HepG2 (cell line): ENCODE measurements around the gene EVL. TPM values are rescaled to one million over a fixed set of nuclear protein-coding genes. Genes with fewer than 3 reads are reported as not detected.

Source experiments
- BORCS8-MEF2B ChIP-seq: sonication (generic); formaldehyde crosslinking; IDR thresholded peaks from 2 replicates; pipeline ENCODE4 v1.8.0; 2022; ENCODE audit warnings: mild to moderate bottlenecking, missing genetic modification reagents
- CEBPG ChIP-seq: IDR thresholded peaks from 2 replicates; pipeline ENCODE4 v1.6.1; 2016
- GTF2F1 ChIP-seq: fragments of 150-350 bp; IDR thresholded peaks from 2 replicates; pipeline ENCODE4 v1.6.1; 2014; ENCODE audit warnings: low read length
- HMG20B ChIP-seq: conservative IDR thresholded peaks from 2 replicates; pipeline ENCODE4 v1.6.1; 2016; ENCODE audit warnings: missing genetic modification reagents, missing compliant biosample characterization
- KLF13 ChIP-seq: sonication (generic); formaldehyde crosslinking; IDR thresholded peaks from 2 replicates; pipeline ENCODE4 v1.4.0; 2020; ENCODE audit warnings: mild to moderate bottlenecking, missing genetic modification reagents
- NCOA5 ChIP-seq: sonication (generic); formaldehyde crosslinking; IDR thresholded peaks from 2 replicates; pipeline ENCODE4 v1.4.0; 2020; ENCODE audit warnings: missing genetic modification reagents
- NFE2L2 ChIP-seq: fragments of 150-350 bp; IDR thresholded peaks from 2 replicates; pipeline ENCODE4 v1.6.1; 2014; ENCODE audit warnings: low read length
- PAF1 ChIP-seq: IDR thresholded peaks from 2 replicates; pipeline ENCODE4 v1.6.1; 2016; ENCODE audit warnings: missing genetic modification reagents, missing compliant biosample characterization
- PLRG1 ChIP-seq: fragments of 450-650 bp; conservative IDR thresholded peaks from 2 replicates; pipeline ENCODE4 v1.6.1; 2016
- RARA ChIP-seq: IDR thresholded peaks from 2 replicates; pipeline ENCODE4 v1.6.1; 2016; ENCODE audit warnings: missing genetic modification reagents, missing compliant biosample characterization
- REXO4 ChIP-seq: sonication (generic); formaldehyde crosslinking; IDR thresholded peaks from 2 replicates; pipeline ENCODE4 v1.8.0; 2022; ENCODE audit warnings: missing genetic modification reagents, mild to moderate bottlenecking, borderline replicate concordance
- SPEN ChIP-seq: sonication (generic); formaldehyde crosslinking; IDR thresholded peaks from 2 replicates; pipeline ENCODE4 v1.5.1; 2020; ENCODE audit warnings: low read depth, mild to moderate bottlenecking, missing genetic modification reagents
- STAG1 ChIP-seq: sonication (generic); formaldehyde crosslinking; IDR thresholded peaks from 2 replicates; pipeline ENCODE4 v1.4.0; 2020; ENCODE audit warnings: missing genetic modification reagents
- XBP1 ChIP-seq: sonication (generic); formaldehyde crosslinking; IDR thresholded peaks from 2 replicates; pipeline ENCODE4 v1.5.0; 2020; ENCODE audit warnings: missing genetic modification reagents
- ZNF292 ChIP-seq: sonication (generic); formaldehyde crosslinking; IDR thresholded peaks from 2 replicates; pipeline ENCODE4 v1.8.1; 2022; ENCODE audit warnings: mild to moderate bottlenecking, low read depth, missing genetic modification reagents, borderline replicate concordance
- ZNF329 ChIP-seq: sonication (generic); formaldehyde crosslinking; IDR thresholded peaks from 2 replicates; pipeline ENCODE4 v1.9.0; 2021; ENCODE audit warnings: low read depth, mild to moderate bottlenecking, missing genetic modification reagents
- ZNF468 ChIP-seq: sonication (generic); formaldehyde crosslinking; IDR thresholded peaks from 2 replicates; pipeline ENCODE4 v1.8.0; 2022; ENCODE audit warnings: mild to moderate bottlenecking, moderate library complexity, missing genetic modification reagents
- ZNF619 ChIP-seq: sonication (generic); formaldehyde crosslinking; IDR thresholded peaks from 2 replicates; pipeline ENCODE4 v1.4.0; 2020; ENCODE audit warnings: mild to moderate bottlenecking, missing genetic modification reagents
- ZNF773 ChIP-seq: sonication (generic); formaldehyde crosslinking; IDR thresholded peaks from 2 replicates; pipeline ENCODE4 v1.4.0; 2020; ENCODE audit warnings: missing genetic modification reagents, borderline replicate concordance
- polyA plus RNA-seq, 8 experiments: library from polyadenylated mRNA; depleted of rRNA in 3 of 8; stranded (reverse) in 7 of 8; unstranded in 1 of 8; fragments of >200 nt; fragmentation: Illumina TruSeq in 4 of 8; extraction: Trizol in 4 of 8; gene quantifications; 2 replicates each; pipeline versions ENCODE4 v1.2.1 to v1.2.3, GENCODE V29; 2011 to 2016; ENCODE audit warnings: low read depth in 4 of 8, missing spikeins in 1 of 8, mixed read lengths in 1 of 8; ENCODE audit not compliant: insufficient read depth in 1 of 8
- total RNA-seq, 5 experiments: library from RNA; depleted of rRNA; stranded (reverse); fragments of >200 nt; fragmentation: Illumina TruSeq; extraction: Trizol; gene quantifications; 2 replicates each; pipeline ENCODE4 v1.2.3, GENCODE V29; 2016; ENCODE audit warnings: low read depth in 1 of 5
- TF ChIP-seq, protein P1 (sequence below): IDR thresholded peaks from 2 replicates; pipeline ENCODE4 v1.6.1; 2016; ENCODE audit warnings: low read depth, borderline replicate concordance
- TF ChIP-seq, protein P2 (sequence below): sonication (generic); formaldehyde crosslinking; IDR thresholded peaks from 2 replicates; pipeline ENCODE4 v1.4.0; 2020; ENCODE audit warnings: missing genetic modification reagents, borderline replicate concordance
- TF ChIP-seq, protein P3 (sequence below): sonication (generic); formaldehyde crosslinking; IDR thresholded peaks from 2 replicates; pipeline ENCODE4 v1.4.0; 2020; ENCODE audit warnings: mild to moderate bottlenecking, missing genetic modification reagents
- TF ChIP-seq, protein P4 (sequence below): IDR thresholded peaks from 2 replicates; pipeline ENCODE4 v1.6.1; 2016; ENCODE audit warnings: low read depth, missing genetic modification reagents, missing compliant biosample characterization
- TF ChIP-seq, protein P5 (sequence below): sonication (generic); formaldehyde crosslinking; IDR thresholded peaks from 2 replicates; pipeline ENCODE4 v1.8.1; 2023; ENCODE audit warnings: mild to moderate bottlenecking, missing genetic modification reagents, borderline replicate concordance

EVL gene
- total and polyA plus RNA-seq, 2 of the 13 experiments (the other 11 are each of a cell fraction or from before 2014, with no cell fraction given) = 15.1 to 31.2 TPM

DNA sequence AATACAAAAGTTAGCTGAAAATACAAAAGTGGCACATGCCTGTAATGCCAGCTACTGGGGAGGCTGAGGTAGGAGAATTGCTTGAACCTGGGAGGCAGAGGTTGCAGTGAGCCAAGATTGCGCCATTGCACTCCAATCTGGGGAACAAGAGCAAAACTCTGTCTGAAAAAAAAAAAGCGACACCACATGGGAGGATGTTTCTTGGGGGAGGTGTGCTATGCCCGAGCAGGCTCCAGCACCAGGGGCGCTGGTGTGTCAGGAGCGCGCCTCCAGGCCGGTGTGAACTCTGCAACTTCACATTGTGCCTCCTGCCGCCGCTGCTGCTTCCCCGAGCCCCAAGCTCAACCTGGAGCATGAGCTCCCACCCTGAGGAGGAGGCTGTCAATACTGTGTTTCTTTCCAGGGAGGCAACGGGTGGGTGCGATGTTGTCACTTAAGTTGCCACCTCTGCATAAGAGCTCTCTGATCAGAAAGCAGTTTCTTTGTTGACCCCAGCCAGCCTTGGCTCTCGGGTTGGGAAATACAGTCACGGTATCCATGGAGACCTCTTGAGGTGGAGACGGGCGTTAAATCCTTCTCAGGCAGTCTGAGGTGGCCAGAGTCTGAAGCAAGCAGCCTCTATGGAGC, 75.3 kb downstream of the EVL start (continued):
- TF ChIP-seq, protein P1, sequence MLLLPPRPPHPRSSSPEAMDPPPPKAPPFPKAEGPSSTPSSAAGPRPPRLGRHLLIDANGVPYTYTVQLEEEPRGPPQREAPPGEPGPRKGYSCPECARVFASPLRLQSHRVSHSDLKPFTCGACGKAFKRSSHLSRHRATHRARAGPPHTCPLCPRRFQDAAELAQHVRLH (CRISPR knock-in tag) = peak; percentile 67; the same call in 1 of the 2 replicates
- TF ChIP-seq, protein P2, sequence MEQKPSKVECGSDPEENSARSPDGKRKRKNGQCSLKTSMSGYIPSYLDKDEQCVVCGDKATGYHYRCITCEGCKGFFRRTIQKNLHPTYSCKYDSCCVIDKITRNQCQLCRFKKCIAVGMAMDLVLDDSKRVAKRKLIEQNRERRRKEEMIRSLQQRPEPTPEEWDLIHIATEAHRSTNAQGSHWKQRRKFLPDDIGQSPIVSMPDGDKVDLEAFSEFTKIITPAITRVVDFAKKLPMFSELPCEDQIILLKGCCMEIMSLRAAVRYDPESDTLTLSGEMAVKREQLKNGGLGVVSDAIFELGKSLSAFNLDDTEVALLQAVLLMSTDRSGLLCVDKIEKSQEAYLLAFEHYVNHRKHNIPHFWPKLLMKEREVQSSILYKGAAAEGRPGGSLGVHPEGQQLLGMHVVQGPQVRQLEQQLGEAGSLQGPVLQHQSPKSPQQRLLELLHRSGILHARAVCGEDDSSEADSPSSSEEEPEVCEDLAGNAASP = peak; percentile 35; the same call in 1 of the 2 replicates
- TF ChIP-seq ZNF292 (peak; percentile 48; the same call in 1 of the 2 replicates), BORCS8-MEF2B (CRISPR knock-in tag) (no peak; the same call in 1 of the 2 replicates), XBP1 (no peak), NCOA5 (no peak), NFE2L2 (no peak), SPEN (peak; percentile 58; the same call in 1 of the 2 replicates), CEBPG (CRISPR knock-in tag) (peak; percentile 70), ZNF773 (no peak), REXO4 (CRISPR knock-in tag) (no peak), HMG20B (CRISPR knock-in tag) (no peak), RARA (peak; percentile 10; the same call in 1 of the 2 replicates), KLF13 (CRISPR knock-in tag) (no peak), STAG1 (CRISPR knock-in tag) (peak; percentile 75), ZNF619 (CRISPR knock-in tag) (no peak; the same call in 1 of the 2 replicates), ZNF329 (0 out of 2 replicates have a peak, but pooled peaks have one; percentile 50), ZNF468 (no peak), PLRG1 (no peak), PAF1 (CRISPR knock-in tag) (no peak), GTF2F1 (no peak)
- TF ChIP-seq, protein P3, sequence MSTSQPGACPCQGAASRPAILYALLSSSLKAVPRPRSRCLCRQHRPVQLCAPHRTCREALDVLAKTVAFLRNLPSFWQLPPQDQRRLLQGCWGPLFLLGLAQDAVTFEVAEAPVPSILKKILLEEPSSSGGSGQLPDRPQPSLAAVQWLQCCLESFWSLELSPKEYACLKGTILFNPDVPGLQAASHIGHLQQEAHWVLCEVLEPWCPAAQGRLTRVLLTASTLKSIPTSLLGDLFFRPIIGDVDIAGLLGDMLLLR (CRISPR knock-in tag) = no peak
- TF ChIP-seq, protein P4, sequence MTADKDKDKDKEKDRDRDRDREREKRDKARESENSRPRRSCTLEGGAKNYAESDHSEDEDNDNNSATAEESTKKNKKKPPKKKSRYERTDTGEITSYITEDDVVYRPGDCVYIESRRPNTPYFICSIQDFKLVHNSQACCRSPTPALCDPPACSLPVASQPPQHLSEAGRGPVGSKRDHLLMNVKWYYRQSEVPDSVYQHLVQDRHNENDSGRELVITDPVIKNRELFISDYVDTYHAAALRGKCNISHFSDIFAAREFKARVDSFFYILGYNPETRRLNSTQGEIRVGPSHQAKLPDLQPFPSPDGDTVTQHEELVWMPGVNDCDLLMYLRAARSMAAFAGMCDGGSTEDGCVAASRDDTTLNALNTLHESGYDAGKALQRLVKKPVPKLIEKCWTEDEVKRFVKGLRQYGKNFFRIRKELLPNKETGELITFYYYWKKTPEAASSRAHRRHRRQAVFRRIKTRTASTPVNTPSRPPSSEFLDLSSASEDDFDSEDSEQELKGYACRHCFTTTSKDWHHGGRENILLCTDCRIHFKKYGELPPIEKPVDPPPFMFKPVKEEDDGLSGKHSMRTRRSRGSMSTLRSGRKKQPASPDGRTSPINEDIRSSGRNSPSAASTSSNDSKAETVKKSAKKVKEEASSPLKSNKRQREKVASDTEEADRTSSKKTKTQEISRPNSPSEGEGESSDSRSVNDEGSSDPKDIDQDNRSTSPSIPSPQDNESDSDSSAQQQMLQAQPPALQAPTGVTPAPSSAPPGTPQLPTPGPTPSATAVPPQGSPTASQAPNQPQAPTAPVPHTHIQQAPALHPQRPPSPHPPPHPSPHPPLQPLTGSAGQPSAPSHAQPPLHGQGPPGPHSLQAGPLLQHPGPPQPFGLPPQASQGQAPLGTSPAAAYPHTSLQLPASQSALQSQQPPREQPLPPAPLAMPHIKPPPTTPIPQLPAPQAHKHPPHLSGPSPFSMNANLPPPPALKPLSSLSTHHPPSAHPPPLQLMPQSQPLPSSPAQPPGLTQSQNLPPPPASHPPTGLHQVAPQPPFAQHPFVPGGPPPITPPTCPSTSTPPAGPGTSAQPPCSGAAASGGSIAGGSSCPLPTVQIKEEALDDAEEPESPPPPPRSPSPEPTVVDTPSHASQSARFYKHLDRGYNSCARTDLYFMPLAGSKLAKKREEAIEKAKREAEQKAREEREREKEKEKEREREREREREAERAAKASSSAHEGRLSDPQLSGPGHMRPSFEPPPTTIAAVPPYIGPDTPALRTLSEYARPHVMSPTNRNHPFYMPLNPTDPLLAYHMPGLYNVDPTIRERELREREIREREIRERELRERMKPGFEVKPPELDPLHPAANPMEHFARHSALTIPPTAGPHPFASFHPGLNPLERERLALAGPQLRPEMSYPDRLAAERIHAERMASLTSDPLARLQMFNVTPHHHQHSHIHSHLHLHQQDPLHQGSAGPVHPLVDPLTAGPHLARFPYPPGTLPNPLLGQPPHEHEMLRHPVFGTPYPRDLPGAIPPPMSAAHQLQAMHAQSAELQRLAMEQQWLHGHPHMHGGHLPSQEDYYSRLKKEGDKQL = no peak
- TF ChIP-seq, protein P5, sequence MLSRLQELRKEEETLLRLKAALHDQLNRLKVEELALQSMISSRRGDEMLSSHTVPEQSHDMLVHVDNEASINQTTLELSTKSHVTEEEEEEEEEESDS = no peak
